Measurements from ENCODE around the gene AEN.

DNA sequence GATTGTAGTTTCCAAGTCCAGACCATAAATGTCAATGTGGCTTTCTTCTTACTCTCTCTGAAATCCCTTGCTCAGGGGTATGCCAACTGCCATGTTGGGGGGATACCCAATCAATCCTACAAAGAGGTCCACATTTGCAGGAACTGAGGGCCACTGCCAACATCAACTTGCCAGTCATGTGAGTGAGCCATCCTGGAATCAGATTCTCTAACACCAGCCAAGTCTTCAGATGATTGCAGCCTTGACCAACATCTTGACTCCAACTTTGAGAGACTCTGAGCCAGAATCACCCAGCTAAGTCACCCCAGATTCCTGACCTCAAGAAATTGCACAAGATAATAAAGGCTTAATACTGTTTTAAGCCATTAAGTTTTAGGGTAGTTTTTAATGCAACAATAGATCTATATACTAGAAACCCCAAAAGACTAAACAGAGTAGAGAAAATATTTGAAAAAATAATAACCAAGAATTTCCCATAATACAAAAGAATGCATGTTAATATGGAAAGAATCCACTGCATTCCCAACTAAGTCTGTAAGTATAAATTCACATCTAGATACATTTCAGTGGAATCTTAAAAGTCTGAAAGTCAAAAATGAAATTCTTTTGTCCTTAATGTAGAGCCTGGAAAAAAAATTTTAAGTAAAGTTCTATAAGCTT, 40.0 kb downstream of the AEN start:
- TF ChIP-seq CTCF (IDR thresholded peaks at IDR 0.05) (no peak), RELA (CRISPR knock-in tag; IDR thresholded peaks at IDR 0.05; ENCODE audit: borderline replicate concordance) (no peak), IRF1 (CRISPR knock-in tag; IDR thresholded peaks at IDR 0.05) (no peak), CREB1 (CRISPR knock-in tag; IDR thresholded peaks at IDR 0.05) (no peak), SMAD3 (CRISPR knock-in tag; IDR thresholded peaks at IDR 0.05; ENCODE audit: borderline replicate concordance) (no peak)
- TF ChIP-seq, protein P1, sequence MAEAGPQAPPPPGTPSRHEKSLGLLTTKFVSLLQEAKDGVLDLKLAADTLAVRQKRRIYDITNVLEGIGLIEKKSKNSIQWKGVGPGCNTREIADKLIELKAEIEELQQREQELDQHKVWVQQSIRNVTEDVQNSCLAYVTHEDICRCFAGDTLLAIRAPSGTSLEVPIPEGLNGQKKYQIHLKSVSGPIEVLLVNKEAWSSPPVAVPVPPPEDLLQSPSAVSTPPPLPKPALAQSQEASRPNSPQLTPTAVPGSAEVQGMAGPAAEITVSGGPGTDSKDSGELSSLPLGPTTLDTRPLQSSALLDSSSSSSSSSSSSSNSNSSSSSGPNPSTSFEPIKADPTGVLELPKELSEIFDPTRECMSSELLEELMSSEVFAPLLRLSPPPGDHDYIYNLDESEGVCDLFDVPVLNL (CRISPR knock-in tag; IDR thresholded peaks at IDR 0.05; ENCODE audit: borderline replicate concordance, low read depth): no peak
